HCT116 (cell line): ENCODE data around the gene KRTAP10-10. TPM values are rescaled to one million over a fixed set of nuclear protein-coding genes. Genes with fewer than 3 reads are reported as not detected.

Source experiments
- ATAC-seq: fragments of 200-7000 bp; cut with Tn5 transposase; 2 replicates; pipeline ENCODE4 v1.9.1; 2020; ENCODE audit warnings: mild to moderate bottlenecking, moderate library complexity
- BruUV-seq: library from RNA; stranded (reverse); fragments of 400-500 nt; replicated peaks from 2 replicates; lab custom pipeline; 2021; lab: Mats Ljungman, UMichigan
- CTCF ChIA-PET: fragments of 300-600 bp; sonication (Branson Sonifier 250); formaldehyde crosslinking; loops from one replicate; lab custom pipeline; 2021; ENCODE audit warnings: antibody characterized with exemption; lab: Charles Lee
- POLR2A ChIA-PET: fragments of 300-600, 350-600 bp; sonication (Branson Sonifier 250); formaldehyde crosslinking; loops from one replicate; lab custom pipeline; 2021; ENCODE audit warnings: antibody characterized with exemption; lab: Charles Lee
- RAD21 ChIA-PET, 2 experiments: fragments of 300-600 bp; sonication (Branson Sonifier 250); formaldehyde crosslinking; loops; one replicate each; lab custom pipeline; 2023; ENCODE audit warnings: low total read pairs in 2 of 2; ENCODE audit not compliant: uncharacterized antibody in 2 of 2, unreplicated experiment in 2 of 2, low non-redundant PET in 1 of 2; lab: Charles Lee
- DNase-seq: peaks from one replicate; pipeline ENCODE4 v3.0.0-alpha.2; 2010; ENCODE audit warnings: low read depth, low spot score
- H2AFZ ChIP-seq: fragments of 200-600 bp; shearing (Covaris generic), sonication (generic); 2 replicates; pipeline ENCODE4 v1.6.1; 2017; ENCODE audit warnings: low read depth, mixed run types, mixed read lengths, antibody characterized with exemption, low read length; ENCODE audit not compliant: poor library complexity, severe bottlenecking
- H3K27ac ChIP-seq: 2 replicates; pipeline ENCODE4 v1.5.1; 2012; ENCODE audit warnings: low read depth, low read length
- H3K27me3 ChIP-seq: fragments of 200-600 bp; sonication (generic); 2 replicates; pipeline ENCODE4 v1.6.1; 2016; ENCODE audit warnings: mixed run types, low read length, mixed read lengths; ENCODE audit not compliant: insufficient read depth
- H3K36me3 ChIP-seq, 2 experiments: fragments of 200-500 bp in 1 of 2; fragments of 200-600 bp in 1 of 2; sonication (Bioruptor generic) in 1 of 2; sonication (generic) in 1 of 2; 2 replicates each; pipeline versions ENCODE4 v1.5.1 to v1.6.1; 2014 to 2016; ENCODE audit warnings: low read length in 2 of 2, inconsistent platforms in 1 of 2, mixed read lengths in 1 of 2, mixed run types in 1 of 2; ENCODE audit not compliant: insufficient read depth in 2 of 2, control insufficient read depth in 1 of 2
- H3K4me1 ChIP-seq, 2 experiments: fragments of 200-600 bp in 1 of 2; sonication (generic) in 1 of 2; 2 replicates each; pipeline versions ENCODE4 v1.5.1 to v1.6.1; 2012 to 2017; ENCODE audit warnings: low read length in 2 of 2, inconsistent platforms in 1 of 2, mild to moderate bottlenecking in 1 of 2, mixed read lengths in 1 of 2, mixed run types in 1 of 2, moderate library complexity in 1 of 2; ENCODE audit not compliant: insufficient read depth in 2 of 2, control insufficient read depth in 1 of 2
- H3K4me2 ChIP-seq: fragments of 200-600 bp; sonication (generic); 2 replicates; pipeline ENCODE4 v1.6.1; 2017; ENCODE audit warnings: mixed run types, low read length, mixed read lengths
- H3K4me3 ChIP-seq, 2 experiments: fragments of 200-600 bp in 1 of 2; sonication (generic) in 1 of 2; replicated peaks in 1 of 2; 2 replicates each; pipeline ENCODE4 v1.5.1; 2011 to 2016; ENCODE audit warnings: low read length in 2 of 2, control low read depth in 1 of 2, low read depth in 1 of 2, mild to moderate bottlenecking in 1 of 2, mixed read lengths in 1 of 2, mixed run types in 1 of 2
- H3K79me2 ChIP-seq: fragments of 200-600 bp; sonication (generic); 2 replicates; pipeline ENCODE4 v1.6.1; 2017; ENCODE audit warnings: mild to moderate bottlenecking, mixed run types, low read length, moderate library complexity, mixed read lengths; ENCODE audit not compliant: insufficient read depth
- H3K9ac ChIP-seq: fragments of 200-600 bp; sonication (generic); 2 replicates; pipeline ENCODE4 v1.6.1; 2016; ENCODE audit warnings: low read length, mixed read lengths
- H3K9me2 ChIP-seq: fragments of 200-600 bp; sonication (generic), shearing (Covaris generic); 2 replicates; pipeline ENCODE4 v1.6.1; 2017; ENCODE audit warnings: mixed run types, mild to moderate bottlenecking, moderate library complexity; ENCODE audit not compliant: insufficient read depth
- H3K9me3 ChIP-seq, 2 experiments: fragments of 200-500 bp in 1 of 2; fragments of 200-600 bp in 1 of 2; sonication (Bioruptor generic) in 1 of 2; sonication (generic) in 1 of 2; 2 replicates each; pipeline ENCODE4 v1.6.1; 2014 to 2017; ENCODE audit warnings: low read length in 2 of 2, mixed read lengths in 2 of 2, inconsistent platforms in 1 of 2, low read depth in 1 of 2, mild to moderate bottlenecking in 1 of 2, mixed run types in 1 of 2, moderate library complexity in 1 of 2; ENCODE audit not compliant: control insufficient read depth in 1 of 2, insufficient read depth in 1 of 2
- H4K20me1 ChIP-seq: fragments of 200-600 bp; sonication (generic), shearing (Covaris generic); 2 replicates; pipeline ENCODE4 v1.6.1; 2017; ENCODE audit warnings: mixed run types, mild to moderate bottlenecking, moderate library complexity; ENCODE audit not compliant: insufficient read depth
- ATF3 ChIP-seq: IDR thresholded peaks from 2 replicates; pipeline ENCODE4 v1.6.1; 2012
- ELF1 ChIP-seq: IDR thresholded peaks from 2 replicates; pipeline ENCODE4 v1.6.1; 2012; ENCODE audit warnings: low read depth, borderline replicate concordance
- EZH2 ChIP-seq: fragments of 200-600 bp; sonication (generic); IDR thresholded peaks from 2 replicates; pipeline ENCODE4 v1.6.1; 2017; ENCODE audit warnings: antibody characterized with exemption, mixed run types
- POLR2AphosphoS5 ChIP-seq: IDR thresholded peaks from 2 replicates; pipeline ENCODE4 v1.6.1; 2011; ENCODE audit warnings: mild to moderate bottlenecking, low read depth, low read length, moderate library complexity
- RAD21 ChIP-seq: IDR thresholded peaks from 2 replicates; pipeline ENCODE4 v1.6.1; 2012; ENCODE audit warnings: low read depth, mild to moderate bottlenecking
- SIN3A ChIP-seq: IDR thresholded peaks from 2 replicates; pipeline ENCODE4 v1.6.1; 2012; ENCODE audit warnings: low read depth
- SP1 ChIP-seq: IDR thresholded peaks from 2 replicates; pipeline ENCODE4 v1.6.1; 2012; ENCODE audit warnings: low read depth
- TCF7L2 ChIP-seq: IDR thresholded peaks from 2 replicates; pipeline ENCODE4 v1.7.0; 2011; ENCODE audit warnings: borderline replicate concordance, inconsistent platforms; ENCODE audit not compliant: insufficient read depth, insufficient read length; ENCODE audit errors: extremely low read depth
- YY1 ChIP-seq: IDR thresholded peaks from 2 replicates; pipeline ENCODE4 v1.6.1; 2011; ENCODE audit warnings: low read length, low read depth, moderate library complexity, mild to moderate bottlenecking; ENCODE audit not compliant: insufficient replicate concordance; ENCODE audit errors: extremely low read depth
- ZBTB33 ChIP-seq: IDR thresholded peaks from 2 replicates; pipeline ENCODE4 v1.6.1; 2011; ENCODE audit warnings: mild to moderate bottlenecking, low read length, moderate library complexity; ENCODE audit not compliant: insufficient replicate concordance; ENCODE audit errors: extremely low read depth
- ZFX ChIP-seq: fragments of 450-650 bp; IDR thresholded peaks from 2 replicates; pipeline ENCODE4 v1.6.1; 2017
- ZNF274 ChIP-seq: fragments of 200-500 bp; sonication (Bioruptor generic); IDR thresholded peaks from 2 replicates; pipeline ENCODE4 v1.6.1; 2014; ENCODE audit warnings: mild to moderate bottlenecking, low read depth, low read length, inconsistent platforms
- intact Hi-C: fragments of 100-400 bp; cut with micrococcal nuclease; formaldehyde crosslinking; loops from 2 replicates; pipeline ENCODE4 v1.10.0; 2022
- total RNA-seq: library from RNA; stranded (reverse); gene quantifications from one replicate; pipeline ENCODE4 v1.2.1, GENCODE V29; 2021; ENCODE audit not compliant: unreplicated experiment
- TF ChIP-seq, protein P1 (sequence below): IDR thresholded peaks from 2 replicates; pipeline ENCODE4 v1.6.1; 2012; ENCODE audit warnings: low read depth

KRTAP10-10 gene
- total RNA-seq, 1 experiment from 2014 or later = not detected

DNA sequence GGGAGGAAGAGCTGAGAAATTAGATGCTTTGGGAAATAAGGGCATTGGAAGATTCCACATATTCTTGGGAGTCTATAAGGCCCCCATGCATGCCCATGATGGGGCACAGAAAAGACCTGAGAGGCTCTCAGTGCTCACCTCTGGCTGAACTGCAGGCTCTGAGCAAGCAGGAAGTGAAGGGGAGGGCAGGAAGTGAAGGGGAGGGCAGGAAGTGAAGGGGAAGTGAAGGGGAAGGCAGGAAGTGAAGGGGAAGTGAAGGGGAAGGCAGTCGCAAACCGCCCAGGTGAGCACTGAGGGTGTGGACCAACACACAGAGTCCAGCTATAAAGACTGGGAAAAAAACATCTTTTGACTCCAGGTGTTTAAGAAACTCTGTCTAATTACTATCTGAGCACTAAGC lies 6.7 kb upstream of the KRTAP10-10 start:
- ChIA-PET CTCF (no interaction called here), RAD21 (no interaction called here), POLR2A (no interaction called here)
- no peaks in the 10 kb centered on the region for H3K36me3 ChIP-seq
- no peak overlapping the region for H2AFZ ChIP-seq
- TF ChIP-seq ZBTB33 (no peak), TCF7L2 (no peak), ZFX (no peak), SP1 (no peak), EZH2 (no peak), ZNF274 (no peak), SIN3A (no peak), YY1 (no peak), ATF3 (no peak), ELF1 (no peak), POLR2AphosphoS5 (no peak), RAD21 (no peak)
- TF ChIP-seq, protein P1, sequence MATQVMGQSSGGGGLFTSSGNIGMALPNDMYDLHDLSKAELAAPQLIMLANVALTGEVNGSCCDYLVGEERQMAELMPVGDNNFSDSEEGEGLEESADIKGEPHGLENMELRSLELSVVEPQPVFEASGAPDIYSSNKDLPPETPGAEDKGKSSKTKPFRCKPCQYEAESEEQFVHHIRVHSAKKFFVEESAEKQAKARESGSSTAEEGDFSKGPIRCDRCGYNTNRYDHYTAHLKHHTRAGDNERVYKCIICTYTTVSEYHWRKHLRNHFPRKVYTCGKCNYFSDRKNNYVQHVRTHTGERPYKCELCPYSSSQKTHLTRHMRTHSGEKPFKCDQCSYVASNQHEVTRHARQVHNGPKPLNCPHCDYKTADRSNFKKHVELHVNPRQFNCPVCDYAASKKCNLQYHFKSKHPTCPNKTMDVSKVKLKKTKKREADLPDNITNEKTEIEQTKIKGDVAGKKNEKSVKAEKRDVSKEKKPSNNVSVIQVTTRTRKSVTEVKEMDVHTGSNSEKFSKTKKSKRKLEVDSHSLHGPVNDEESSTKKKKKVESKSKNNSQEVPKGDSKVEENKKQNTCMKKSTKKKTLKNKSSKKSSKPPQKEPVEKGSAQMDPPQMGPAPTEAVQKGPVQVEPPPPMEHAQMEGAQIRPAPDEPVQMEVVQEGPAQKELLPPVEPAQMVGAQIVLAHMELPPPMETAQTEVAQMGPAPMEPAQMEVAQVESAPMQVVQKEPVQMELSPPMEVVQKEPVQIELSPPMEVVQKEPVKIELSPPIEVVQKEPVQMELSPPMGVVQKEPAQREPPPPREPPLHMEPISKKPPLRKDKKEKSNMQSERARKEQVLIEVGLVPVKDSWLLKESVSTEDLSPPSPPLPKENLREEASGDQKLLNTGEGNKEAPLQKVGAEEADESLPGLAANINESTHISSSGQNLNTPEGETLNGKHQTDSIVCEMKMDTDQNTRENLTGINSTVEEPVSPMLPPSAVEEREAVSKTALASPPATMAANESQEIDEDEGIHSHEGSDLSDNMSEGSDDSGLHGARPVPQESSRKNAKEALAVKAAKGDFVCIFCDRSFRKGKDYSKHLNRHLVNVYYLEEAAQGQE = no peak
- no peaks in the 10 kb centered on the region for H3K9me2 ChIP-seq
- no peak overlapping the region for H3K4me3 ChIP-seq
- no peak overlapping the region for H3K9ac ChIP-seq
- no peaks in the 10 kb centered on the region for H4K20me1 ChIP-seq
- ATAC-seq (no peak), DNase-seq (no peak)
- no peak overlapping the region for H3K4me2 ChIP-seq
- no peaks in the 10 kb centered on the region for H3K79me2 ChIP-seq
- intact Hi-C loops = no loop called here
- H3K27me3 ChIP-seq = no peaks in the 10 kb centered on the region
- no peaks in the 10 kb centered on the region for H3K4me1 ChIP-seq
- BruUV-seq = no TSS peak
- no peak overlapping the region for H3K27ac ChIP-seq
- H3K9me3 ChIP-seq = peaks cover 0 to 3% of the 10 kb centered on the region in 2 experiments; a peak in 1 of 4 replicates
